ENCODE measurements around the gene FBRSL1. TPM values are rescaled to one million over a fixed set of nuclear protein-coding genes. Genes with fewer than 3 reads are reported as not detected.

FBRSL1 gene
- total RNA-seq, 1 experiment from 2014 or later = 96.1 TPM

GRCh38 chr12:132545955-132546354 lies 56.0 kb downstream of the FBRSL1 start:
- no peaks in the 10 kb centered on the region for H3K27me3 Mint-ChIP-seq (ENCODE audit: insufficient read depth, unreplicated experiment)
- H3K9me3 ChIP-seq = no peaks in the 10 kb centered on the region

GRCh38 chr12:132546647-132547046 lies 56.7 kb downstream of the FBRSL1 start:
- Histone ChIP-seq H3K4me3 (ENCODE audit: low read depth, low read length) (no peak overlapping the region), H3K9me3 (no peaks in the 10 kb centered on the region), H3K4me1 (no peaks in the 10 kb centered on the region), H3K36me3 (ENCODE audit: control insufficient read depth, insufficient read depth, low read length) (no peaks in the 10 kb centered on the region), H3K27me3 (replicated peaks; ENCODE audit: control insufficient read depth, insufficient read depth, low read length) (no peaks in the 10 kb centered on the region)
- Mint-ChIP-seq H3K36me3 (ENCODE audit: insufficient read depth, unreplicated experiment) (no peaks in the 10 kb centered on the region), H3K27me3 (ENCODE audit: insufficient read depth, unreplicated experiment) (no peaks in the 10 kb centered on the region), H3K4me1 (ENCODE audit: low read depth, unreplicated experiment) (no peaks in the 10 kb centered on the region), H3K4me3 (ENCODE audit: unreplicated experiment) (no peak overlapping the region), H3K27ac (ENCODE audit: unreplicated experiment) (no peak overlapping the region), H3K9me3 (ENCODE audit: unreplicated experiment) (no peaks in the 10 kb centered on the region)
- CTCF ChIA-PET = no interaction called here
- intact Hi-C loops (cut with micrococcal nuclease; ENCODE audit: unreplicated experiment) = no loop called here
- TF ChIP-seq CTCF (IDR thresholded peaks at IDR 0.05; ENCODE audit: insufficient read depth in 1 of 2, low read depth in 1 of 2, low read length in 1 of 2, severe bottlenecking in 1 of 2, unreplicated experiment in 1 of 2) = no peak
- DNase-seq = no peak
- BruUV-seq (replicated peaks) = no TSS peak
- POLR2A ChIA-PET = no interaction called here

More at GRCh38 chr12:132545955-132546354, 56.0 kb downstream of the FBRSL1 start:
- CTCF ChIA-PET = no interaction called here
- BruUV-seq (replicated peaks) = no TSS peak
- POLR2A ChIA-PET = no interaction called here
- Mint-ChIP-seq H3K27ac (ENCODE audit: unreplicated experiment) (no peak overlapping the region), H3K4me3 (ENCODE audit: unreplicated experiment) (no peak overlapping the region), H3K36me3 (ENCODE audit: insufficient read depth, unreplicated experiment) (no peaks in the 10 kb centered on the region), H3K9me3 (ENCODE audit: unreplicated experiment) (no peaks in the 10 kb centered on the region), H3K4me1 (ENCODE audit: low read depth, unreplicated experiment) (no peaks in the 10 kb centered on the region)
- no peaks in the 10 kb centered on the region for H3K27me3 ChIP-seq (replicated peaks; ENCODE audit: control insufficient read depth, insufficient read depth, low read length)
- intact Hi-C loops (cut with micrococcal nuclease; ENCODE audit: unreplicated experiment) = no loop called here
- no peaks in the 10 kb centered on the region for H3K36me3 ChIP-seq (ENCODE audit: control insufficient read depth, insufficient read depth, low read length)
- no peaks in the 10 kb centered on the region for H3K4me1 ChIP-seq
- H3K4me3 ChIP-seq (ENCODE audit: low read depth, low read length) = no peak overlapping the region
- no peak for DNase-seq
- no peak for TF ChIP-seq CTCF (IDR thresholded peaks at IDR 0.05; ENCODE audit: insufficient read depth in 1 of 2, low read depth in 1 of 2, low read length in 1 of 2, severe bottlenecking in 1 of 2, unreplicated experiment in 1 of 2)

GRCh38 chr12:132547205-132547740 lies 57.3 kb downstream of the FBRSL1 start:
- intact Hi-C loops (cut with micrococcal nuclease; ENCODE audit: unreplicated experiment) = no loop called here
- Histone ChIP-seq H3K36me3 (ENCODE audit: control insufficient read depth, insufficient read depth, low read length) (no peaks in the 10 kb centered on the region), H3K4me3 (ENCODE audit: low read depth, low read length) (no peak overlapping the region), H3K9me3 (no peaks in the 10 kb centered on the region), H3K4me1 (no peaks in the 10 kb centered on the region), H3K27me3 (replicated peaks; ENCODE audit: control insufficient read depth, insufficient read depth, low read length) (no peaks in the 10 kb centered on the region)
- no peak overlapping the region for H3K27ac Mint-ChIP-seq (ENCODE audit: unreplicated experiment)
- no TSS peak for BruUV-seq (replicated peaks)
- no peaks in the 10 kb centered on the region for H3K27me3 Mint-ChIP-seq (ENCODE audit: insufficient read depth, unreplicated experiment)
- DNase-seq = no peak
- TF ChIP-seq CTCF (IDR thresholded peaks at IDR 0.05; ENCODE audit: insufficient read depth in 1 of 2, low read depth in 1 of 2, low read length in 1 of 2, severe bottlenecking in 1 of 2, unreplicated experiment in 1 of 2) = no peak
- CTCF ChIA-PET = no interaction called here
- H3K4me1 Mint-ChIP-seq (ENCODE audit: low read depth, unreplicated experiment) = no peaks in the 10 kb centered on the region
- H3K4me3 Mint-ChIP-seq (ENCODE audit: unreplicated experiment) = no peak overlapping the region
- POLR2A ChIA-PET = no interaction called here
- H3K36me3 Mint-ChIP-seq (ENCODE audit: insufficient read depth, unreplicated experiment) = peaks cover 3% of the 10 kb centered on the region
- H3K9me3 Mint-ChIP-seq (ENCODE audit: unreplicated experiment) = no peaks in the 10 kb centered on the region

Data from Caco-2 (cell line).